ENCODE results near the gene FOSB.

DNA sequence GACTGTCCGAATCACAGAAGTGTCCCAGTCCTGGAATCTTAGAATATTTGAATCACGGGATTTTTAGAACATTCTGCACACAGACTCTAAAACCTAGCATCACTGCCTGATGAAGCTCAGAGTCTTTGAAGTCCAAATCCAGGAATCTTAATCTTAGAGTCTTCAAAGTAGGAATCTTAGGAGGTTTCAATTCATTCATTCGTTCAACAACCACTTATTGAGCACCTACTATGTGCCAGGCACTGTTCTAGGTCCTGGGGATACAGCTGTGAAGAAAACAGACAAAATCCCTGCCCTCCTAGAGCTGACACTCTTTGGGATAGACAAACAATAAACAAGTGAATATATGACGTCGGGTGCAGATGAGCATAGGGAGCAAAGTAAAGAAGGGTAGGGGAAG is 27.4 kb downstream of the FOSB start:
- TF ChIP-seq, protein P1, sequence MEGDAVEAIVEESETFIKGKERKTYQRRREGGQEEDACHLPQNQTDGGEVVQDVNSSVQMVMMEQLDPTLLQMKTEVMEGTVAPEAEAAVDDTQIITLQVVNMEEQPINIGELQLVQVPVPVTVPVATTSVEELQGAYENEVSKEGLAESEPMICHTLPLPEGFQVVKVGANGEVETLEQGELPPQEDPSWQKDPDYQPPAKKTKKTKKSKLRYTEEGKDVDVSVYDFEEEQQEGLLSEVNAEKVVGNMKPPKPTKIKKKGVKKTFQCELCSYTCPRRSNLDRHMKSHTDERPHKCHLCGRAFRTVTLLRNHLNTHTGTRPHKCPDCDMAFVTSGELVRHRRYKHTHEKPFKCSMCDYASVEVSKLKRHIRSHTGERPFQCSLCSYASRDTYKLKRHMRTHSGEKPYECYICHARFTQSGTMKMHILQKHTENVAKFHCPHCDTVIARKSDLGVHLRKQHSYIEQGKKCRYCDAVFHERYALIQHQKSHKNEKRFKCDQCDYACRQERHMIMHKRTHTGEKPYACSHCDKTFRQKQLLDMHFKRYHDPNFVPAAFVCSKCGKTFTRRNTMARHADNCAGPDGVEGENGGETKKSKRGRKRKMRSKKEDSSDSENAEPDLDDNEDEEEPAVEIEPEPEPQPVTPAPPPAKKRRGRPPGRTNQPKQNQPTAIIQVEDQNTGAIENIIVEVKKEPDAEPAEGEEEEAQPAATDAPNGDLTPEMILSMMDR (IDR thresholded peaks at IDR 0.05), result no peak
- TF ChIP-seq JUNB (IDR thresholded peaks at IDR 0.05) (no peak), CHD4 (IDR thresholded peaks at IDR 0.05; ENCODE audit: borderline replicate concordance) (no peak)
